DOHH2 (cell line): ENCODE results near the gene TTC23L.

Experiments
- H3F3A ChIP-seq: fragments of 200-600 bp; sonication (generic), shearing (Covaris generic); 2 replicates; pipeline ENCODE4 v1.6.0; 2016; ENCODE audit warnings: antibody characterized with exemption, mild to moderate bottlenecking; ENCODE audit not compliant: control insufficient read depth, insufficient read depth
- H3K27ac ChIP-seq: fragments of 200-600 bp; sonication (generic); 2 replicates; pipeline ENCODE4 v1.5.1; 2014; ENCODE audit warnings: low read depth, mild to moderate bottlenecking, low read length, moderate library complexity
- H3K27me3 ChIP-seq: fragments of 200-600 bp; sonication (generic); 2 replicates; pipeline ENCODE4 v1.6.1; 2014; ENCODE audit warnings: mild to moderate bottlenecking, low read length, mixed read lengths; ENCODE audit not compliant: control insufficient read depth
- H3K36me3 ChIP-seq: fragments of 200-600 bp; sonication (generic); 2 replicates; pipeline ENCODE4 v1.6.1; 2014; ENCODE audit warnings: mild to moderate bottlenecking, low read length, moderate library complexity, mixed read lengths; ENCODE audit not compliant: control insufficient read depth
- H3K4me1 ChIP-seq: fragments of 200-600 bp; sonication (generic); 2 replicates; pipeline ENCODE4 v1.6.1; 2014; ENCODE audit warnings: mild to moderate bottlenecking, low read length, mixed read lengths; ENCODE audit not compliant: control insufficient read depth
- H3K4me2 ChIP-seq: fragments of 200-600 bp; sonication (generic); 2 replicates; pipeline ENCODE4 v1.6.0; 2014; ENCODE audit warnings: mild to moderate bottlenecking, low read length, moderate library complexity
- H3K4me3 ChIP-seq: fragments of 200-600 bp; sonication (generic); 2 replicates; pipeline ENCODE4 v1.5.1; 2014; ENCODE audit warnings: mild to moderate bottlenecking, low read length, mixed read lengths
- H3K79me2 ChIP-seq: fragments of 200-600 bp; sonication (generic); 2 replicates; pipeline ENCODE4 v1.6.1; 2014; ENCODE audit warnings: mild to moderate bottlenecking, low read length, mixed read lengths; ENCODE audit not compliant: control insufficient read depth
- H3K9me2 ChIP-seq: fragments of 200-600 bp; sonication (generic); replicated peaks from 2 replicates; pipeline ENCODE4 v1.6.1; 2014; ENCODE audit warnings: mild to moderate bottlenecking, low read length, mixed read lengths; ENCODE audit not compliant: control insufficient read depth
- H3K9me3 ChIP-seq: fragments of 200-600 bp; sonication (generic); 2 replicates; pipeline ENCODE4 v1.6.1; 2014; ENCODE audit warnings: antibody characterized with exemption, low read length, mixed read lengths; ENCODE audit not compliant: control insufficient read depth, insufficient read depth
- H4K20me1 ChIP-seq: fragments of 200-600 bp; sonication (generic); 2 replicates; pipeline ENCODE4 v1.6.0; 2014; ENCODE audit warnings: low read depth, mild to moderate bottlenecking, antibody characterized with exemption, low read length, moderate library complexity; ENCODE audit not compliant: control insufficient read depth, insufficient read depth
- CTCF ChIP-seq: fragments of 200-600 bp; sonication (generic); IDR thresholded peaks from one replicate; pipeline ENCODE4 v1.5.1; 2014; ENCODE audit warnings: antibody characterized with exemption, mild to moderate bottlenecking, low read depth, low read length; ENCODE audit not compliant: poor library complexity, severe bottlenecking
- EZH2phosphoT487 ChIP-seq: fragments of 200-600 bp; sonication (generic); IDR thresholded peaks from 2 replicates; pipeline ENCODE4 v1.6.1; 2017; ENCODE audit warnings: borderline replicate concordance, mild to moderate bottlenecking, antibody characterized with exemption, low read length, moderate library complexity, mixed read lengths

Gene TTC23L

GRCh38 chr5:34838785-34839714, at the start of gene TTC23L:
Gene TTC23L (plus strand): TSS chr5:34839164. CDS start chr5:34840672, 1,508 bp downstream.
- no peaks in the 10 kb centered on the region for H3K9me2 ChIP-seq
- no peaks in the 10 kb centered on the region for H3K27me3 ChIP-seq
- peaks cover 9% of the 10 kb centered on the region for H3K4me1 ChIP-seq
- no peaks in the 10 kb centered on the region for H3K36me3 ChIP-seq
- no peaks in the 10 kb centered on the region for H3K79me2 ChIP-seq
- no peaks in the 10 kb centered on the region for H3K9me3 ChIP-seq
- TF ChIP-seq CTCF: no peak
- no peak for TF ChIP-seq EZH2phosphoT487
- H3K27ac ChIP-seq: no peak within 1 kb of the TSS
- H3K4me3 ChIP-seq: peak within 1 kb of the TSS; percentile 75
- peak within 1 kb of the TSS; percentile 79 for H3K4me2 ChIP-seq
- H3F3A ChIP-seq: no peaks in the 10 kb centered on the region
- no peaks in the 10 kb centered on the region for H4K20me1 ChIP-seq

- Histone ChIP-seq H3K9me3 (no peaks in the 10 kb centered on the region), H3K4me2 (no peak overlapping the region), H4K20me1 (no peaks in the 10 kb centered on the region), H3K4me1 (no peaks in the 10 kb centered on the region), H3F3A (no peaks in the 10 kb centered on the region), H3K36me3 (no peaks in the 10 kb centered on the region), H3K79me2 (no peaks in the 10 kb centered on the region), H3K4me3 (no peak overlapping the region), H3K9me2 (no peaks in the 10 kb centered on the region), H3K27me3 (no peaks in the 10 kb centered on the region), H3K27ac (no peak overlapping the region)
- no peak for TF ChIP-seq EZH2phosphoT487
- no peak for TF ChIP-seq CTCF
Observed at GRCh38 chr5:34789639-34790038, 49.3 kb upstream of the TTC23L start.

GRCh38 chr5:34790069-34790468, 48.9 kb upstream of the TTC23L start:
- Histone ChIP-seq H4K20me1 (no peaks in the 10 kb centered on the region), H3K9me3 (no peaks in the 10 kb centered on the region), H3K79me2 (no peaks in the 10 kb centered on the region), H3F3A (no peaks in the 10 kb centered on the region), H3K27ac (no peak overlapping the region), H3K27me3 (no peaks in the 10 kb centered on the region), H3K4me2 (no peak overlapping the region), H3K9me2 (no peaks in the 10 kb centered on the region), H3K4me1 (no peaks in the 10 kb centered on the region), H3K4me3 (no peak overlapping the region), H3K36me3 (no peaks in the 10 kb centered on the region)
- TF ChIP-seq EZH2phosphoT487 (no peak), CTCF (no peak)
